ENCODE results near the gene TSPAN16.

TSPAN16 gene, protein sequence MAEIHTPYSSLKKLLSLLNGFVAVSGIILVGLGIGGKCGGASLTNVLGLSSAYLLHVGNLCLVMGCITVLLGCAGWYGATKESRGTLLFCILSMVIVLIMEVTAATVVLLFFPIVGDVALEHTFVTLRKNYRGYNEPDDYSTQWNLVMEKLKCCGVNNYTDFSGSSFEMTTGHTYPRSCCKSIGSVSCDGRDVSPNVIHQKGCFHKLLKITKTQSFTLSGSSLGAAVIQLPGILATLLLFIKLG

DNA sequence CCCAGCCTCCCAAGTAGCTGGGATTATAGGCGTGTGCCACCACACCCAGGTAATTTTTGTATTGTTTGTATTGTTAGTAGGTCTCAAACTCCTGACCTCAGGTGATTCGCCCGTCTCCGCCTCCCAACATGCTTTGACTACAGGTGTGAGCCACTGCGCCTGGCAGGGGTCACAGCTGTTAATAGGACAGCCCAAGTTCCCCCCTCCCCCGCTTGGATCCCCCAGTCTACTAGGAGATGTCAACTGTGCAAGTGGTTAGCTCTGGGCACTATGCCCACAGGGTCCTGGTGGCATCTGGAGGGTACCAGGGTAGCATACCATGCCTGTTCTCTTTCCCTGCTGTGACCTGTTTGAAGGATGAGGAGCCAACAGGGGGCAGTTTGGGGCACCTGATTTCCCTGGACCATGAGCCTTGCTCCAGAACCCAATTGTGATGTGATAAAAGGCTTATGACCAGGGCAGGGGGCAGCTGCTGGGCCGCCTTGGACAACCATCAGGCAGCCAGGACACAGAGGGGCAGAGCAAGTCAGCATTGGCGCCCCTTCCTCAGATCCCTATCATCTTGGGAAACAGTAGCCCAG is at the start of gene TSPAN16:
TSS of gene TSPAN16 (plus strand) at position 496 of the 581 bp plus-strand sequence. CDS start 138 bp downstream, outside the sequence.
- DNase-seq, result no peak

DNA sequence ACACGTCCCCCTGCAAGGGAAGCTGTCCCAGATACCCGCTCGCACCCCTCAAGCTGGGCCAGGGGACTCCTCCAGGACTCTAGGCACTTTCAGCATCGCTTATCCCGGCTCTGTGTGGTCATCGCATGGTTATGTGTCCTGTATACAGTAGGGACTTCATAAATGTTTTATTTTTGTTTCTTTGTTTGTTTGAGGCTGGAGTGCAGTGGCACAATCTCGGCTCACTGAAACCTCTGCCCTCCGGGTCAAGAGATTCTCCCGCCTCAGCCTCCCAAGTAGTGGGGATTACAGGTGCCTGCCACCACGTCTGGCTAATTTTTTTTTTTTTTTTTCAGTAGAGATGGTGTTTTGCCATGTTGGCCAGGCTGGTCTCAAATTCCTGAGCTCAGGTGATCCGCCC is 49.0 kb upstream of the TSPAN16 start:
- DNase-seq, result no peak

DNA sequence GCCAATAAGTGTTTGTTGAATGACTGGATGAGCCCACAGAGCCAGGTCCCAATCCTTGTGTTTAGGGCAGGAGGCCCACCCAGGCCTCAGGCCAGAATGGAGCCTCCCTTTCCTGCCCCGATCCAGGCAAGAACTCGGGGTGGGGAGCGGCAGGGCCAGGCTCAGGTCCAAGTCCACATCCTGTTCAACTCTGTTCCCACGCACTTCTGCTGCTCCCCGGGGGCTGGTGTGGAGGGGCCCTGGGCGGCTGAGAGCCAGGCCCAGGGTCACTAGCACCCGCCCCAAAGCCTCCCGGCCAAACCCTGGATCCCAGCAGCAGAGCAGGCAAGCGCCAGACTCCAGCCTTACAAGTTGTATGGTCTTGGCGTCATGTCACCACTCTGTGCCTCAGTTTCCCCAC is 48.6 kb upstream of the TSPAN16 start:
- no peak for DNase-seq

DNA sequence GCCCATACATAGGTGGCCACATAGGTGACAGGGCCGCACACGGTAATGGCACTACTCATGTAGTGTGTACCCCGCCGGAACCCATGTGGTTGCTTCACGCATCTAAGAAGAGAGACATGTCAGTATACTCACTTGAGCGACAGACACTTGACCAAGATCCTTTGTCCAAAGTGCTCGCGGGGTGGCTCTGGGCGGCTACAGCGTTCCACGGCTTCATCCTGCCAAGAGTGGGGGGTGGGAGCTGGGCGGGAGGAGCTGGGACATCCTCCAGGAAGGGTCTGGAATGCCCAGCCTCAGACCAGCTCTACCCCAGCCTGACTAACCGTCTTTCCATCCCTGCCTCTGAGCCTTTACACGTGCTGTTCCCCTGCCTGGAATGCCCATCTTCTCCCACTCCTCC is 48.0 kb upstream of the TSPAN16 start:
- DNase-seq, result no peak

DNA sequence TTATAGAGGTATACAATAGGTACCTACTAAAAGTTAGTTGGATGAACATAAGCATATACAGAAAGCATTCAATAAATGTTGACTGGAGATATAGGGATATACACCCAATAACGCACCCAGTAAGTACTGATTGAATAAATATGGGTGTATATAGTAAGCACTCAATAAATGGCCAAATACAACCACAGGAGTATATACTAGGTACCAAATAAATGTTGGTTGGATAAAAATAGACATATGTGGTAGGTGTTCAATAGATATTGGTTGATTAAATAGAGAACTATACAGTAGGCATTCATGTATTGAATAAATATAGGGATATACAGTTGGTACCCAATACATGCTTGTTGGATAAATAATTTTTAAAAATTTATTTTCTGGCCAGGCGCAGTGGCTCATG is 47.1 kb upstream of the TSPAN16 start:
- no peak for DNase-seq

DNA sequence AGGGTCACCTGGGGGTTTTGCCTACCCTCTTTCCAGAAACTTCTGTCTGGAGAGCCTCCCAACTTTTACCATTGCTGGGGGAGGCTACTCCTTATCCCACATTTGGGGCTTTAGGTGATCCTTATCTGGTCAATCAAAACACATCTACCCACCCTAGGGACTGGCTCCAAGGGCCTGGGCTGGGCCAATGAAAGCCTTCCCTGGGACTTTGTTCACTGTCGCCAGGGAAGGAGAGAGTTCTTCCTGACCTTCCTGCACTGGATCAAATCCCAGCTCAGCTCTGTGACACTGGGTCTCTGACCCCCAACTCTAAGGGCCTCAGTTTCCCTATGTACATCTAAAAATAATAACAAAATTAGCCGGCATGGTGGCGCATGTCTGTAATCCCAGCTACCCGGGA is 44.7 kb upstream of the TSPAN16 start:
- DNase-seq, result no peak

DNA sequence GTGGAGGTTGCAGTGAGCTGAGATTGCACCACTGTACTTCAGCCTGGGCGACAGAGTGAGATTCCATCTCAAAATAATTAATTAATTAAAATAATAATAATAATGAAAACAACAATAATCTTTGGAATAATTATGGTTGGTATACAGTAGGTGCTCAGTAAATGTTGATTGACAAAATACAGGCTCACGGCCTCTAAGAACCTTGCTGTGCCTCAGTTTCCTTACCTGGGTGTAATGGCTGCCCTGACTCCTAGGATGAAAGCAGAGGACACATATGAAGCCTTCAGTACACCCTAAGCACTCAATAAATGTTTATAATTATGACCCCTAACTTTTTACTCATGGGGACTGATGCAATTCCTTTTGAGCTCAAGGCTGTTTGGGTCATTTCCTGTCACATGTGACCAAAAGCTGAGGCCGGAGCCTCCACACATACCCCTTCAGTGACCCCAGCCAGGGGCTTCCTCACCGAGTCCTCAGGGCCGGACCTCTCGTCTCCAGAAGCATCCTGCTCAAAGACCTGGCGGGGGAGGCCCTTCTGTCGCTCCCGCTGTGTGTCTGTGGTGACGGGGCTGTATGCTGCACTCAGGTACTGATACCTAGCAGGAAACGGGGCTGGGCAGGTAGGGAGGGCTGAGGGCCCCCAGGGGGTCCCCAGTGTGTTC is 44.2 kb upstream of the TSPAN16 start:
- no peak for DNase-seq

DNA sequence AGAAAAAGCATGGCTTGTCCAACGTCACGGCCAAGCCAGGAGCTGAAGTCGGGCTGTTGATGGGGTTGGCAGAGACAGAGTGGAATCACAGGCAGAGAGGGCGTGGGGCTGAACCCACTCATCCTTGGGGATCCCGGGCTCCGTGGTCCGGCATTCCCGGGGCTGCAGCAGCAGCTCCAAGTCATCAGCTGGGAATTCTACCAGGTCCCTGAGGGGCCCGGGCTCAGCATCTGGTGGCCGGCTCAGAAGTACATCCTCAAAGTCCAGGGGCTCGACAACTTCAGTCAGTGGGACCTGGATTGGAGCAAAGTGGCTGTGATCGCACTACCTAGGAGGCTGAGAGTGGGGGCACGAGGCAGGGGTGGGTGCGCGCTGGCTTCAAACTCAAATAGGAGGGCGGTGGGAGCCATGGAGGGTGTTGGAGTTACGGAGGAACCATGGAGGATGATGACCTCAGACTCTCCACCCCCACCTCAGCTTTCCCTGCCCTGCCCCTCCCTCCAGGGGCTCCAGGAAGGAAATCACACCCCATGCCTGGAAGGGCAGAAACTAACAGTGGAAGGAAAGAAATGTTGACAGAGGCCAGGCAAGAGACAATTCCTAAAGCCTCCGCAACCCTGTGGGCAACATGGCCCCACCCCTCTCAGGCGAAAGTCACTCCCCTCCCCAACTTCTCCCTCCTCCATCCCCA is 43.1 kb upstream of the TSPAN16 start:
- DNase-seq, result no peak

DNA sequence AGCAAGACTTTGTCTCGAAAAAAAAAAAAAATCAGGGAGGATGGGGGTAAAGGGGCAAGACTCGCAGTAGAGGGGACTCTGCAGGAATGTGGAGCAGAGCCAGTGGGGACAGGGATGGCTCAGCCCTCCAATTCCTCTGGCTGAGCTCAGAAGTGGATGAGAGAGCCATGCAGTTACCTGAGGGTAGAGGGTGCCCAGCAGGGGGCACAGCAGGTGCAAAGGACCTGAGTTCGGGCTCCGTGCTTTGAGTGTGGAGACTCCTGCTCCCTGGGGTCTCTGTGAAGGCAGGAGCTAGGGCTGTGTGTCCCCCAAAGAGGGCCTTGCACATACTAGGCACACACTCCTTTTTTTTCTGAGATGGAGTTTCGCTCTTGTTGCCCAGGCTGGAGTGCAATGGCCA is 41.3 kb upstream of the TSPAN16 start:
- no peak for DNase-seq

DNA sequence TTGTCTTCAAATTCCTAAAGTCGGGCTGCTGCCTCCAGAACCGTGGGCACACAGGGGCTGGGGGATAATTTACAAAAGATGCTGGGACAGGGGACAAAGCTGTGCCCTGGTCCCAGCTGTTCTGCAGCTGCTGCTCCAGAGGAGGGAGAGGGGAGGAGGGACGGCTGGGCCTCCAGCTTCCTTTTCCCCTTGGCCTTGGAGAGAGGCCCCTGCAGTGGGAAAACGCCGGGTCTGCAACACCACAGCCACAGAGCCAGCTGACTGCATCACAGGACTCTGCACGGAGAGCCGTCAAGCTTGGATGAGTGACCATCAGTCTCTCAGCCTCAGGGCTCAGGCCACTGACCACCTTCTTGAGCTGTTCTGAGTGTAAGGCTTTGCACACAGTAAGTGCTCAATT is 39.8 kb upstream of the TSPAN16 start:
- DNase-seq, result no peak

DNA sequence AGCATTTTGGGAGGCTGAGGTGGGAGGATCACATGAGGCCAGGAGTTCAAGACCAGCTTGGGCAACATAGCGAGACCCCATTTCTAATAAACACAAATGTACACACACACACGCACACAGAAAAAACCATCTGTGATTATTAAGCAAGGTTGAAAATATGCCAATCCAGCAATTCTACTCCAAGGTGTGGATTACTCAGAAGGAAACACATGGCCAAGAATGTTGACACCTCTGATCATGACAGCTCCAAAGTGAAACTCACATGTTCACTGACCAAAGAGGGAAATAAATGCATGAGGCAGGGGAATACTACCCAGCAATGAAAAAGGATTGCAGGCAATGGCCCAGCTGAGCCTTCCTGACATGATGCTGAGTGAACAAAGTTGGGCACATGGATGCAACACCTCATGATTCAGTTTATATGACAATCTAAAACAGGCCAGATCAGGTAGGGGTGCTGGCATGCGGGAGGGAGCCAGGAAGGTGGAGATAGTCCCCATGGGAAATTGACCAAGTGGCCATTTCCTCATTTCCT is 38.0 kb upstream of the TSPAN16 start:
- no peak for DNase-seq

DNA sequence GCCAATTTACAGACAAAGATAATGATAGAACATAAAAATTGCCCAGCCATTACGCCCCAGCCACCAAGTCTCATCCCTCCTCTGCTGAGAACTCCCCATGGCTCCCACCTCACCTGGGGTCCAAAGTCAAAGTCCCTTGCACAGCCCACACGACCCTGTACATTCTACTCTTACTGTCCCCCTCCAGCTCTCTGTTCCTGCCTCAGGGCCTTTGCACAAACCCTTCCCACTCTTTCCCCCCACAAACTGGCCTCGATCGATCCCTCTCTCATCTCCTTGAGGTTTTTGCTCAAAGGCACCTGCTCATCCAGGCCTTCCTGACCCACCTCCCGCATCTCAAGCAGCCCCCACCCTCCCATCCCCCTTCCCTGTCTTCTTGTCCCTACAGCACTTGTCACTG is 35.0 kb upstream of the TSPAN16 start:
- no peak for DNase-seq

DNA sequence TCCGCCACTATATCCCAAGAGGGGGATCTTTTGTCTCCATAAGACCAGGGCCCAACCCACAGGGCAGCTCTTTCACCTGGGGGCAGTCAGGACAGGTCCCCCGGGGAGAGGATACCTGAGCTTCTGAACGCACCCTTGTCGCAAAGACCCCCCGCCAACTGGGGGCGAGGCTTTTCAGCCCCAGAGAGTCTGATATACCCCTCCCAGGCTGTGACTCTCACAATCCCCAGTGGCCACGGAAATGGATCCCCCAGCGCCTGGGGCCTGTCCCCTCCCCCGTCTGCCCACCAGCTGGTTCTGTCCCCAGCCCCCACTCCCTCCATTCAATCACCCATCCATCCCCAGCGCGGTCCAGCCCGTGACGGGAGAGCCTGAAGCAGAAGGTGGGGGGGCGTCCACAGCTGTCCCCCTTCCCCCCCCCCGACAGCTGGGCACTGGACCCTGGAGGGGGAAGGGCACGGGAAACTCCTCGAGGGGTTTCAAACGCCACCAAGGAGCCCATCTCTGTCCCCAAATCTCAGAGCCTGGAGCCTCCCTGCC is 34.5 kb upstream of the TSPAN16 start:
- DNase-seq, result no peak

DNA sequence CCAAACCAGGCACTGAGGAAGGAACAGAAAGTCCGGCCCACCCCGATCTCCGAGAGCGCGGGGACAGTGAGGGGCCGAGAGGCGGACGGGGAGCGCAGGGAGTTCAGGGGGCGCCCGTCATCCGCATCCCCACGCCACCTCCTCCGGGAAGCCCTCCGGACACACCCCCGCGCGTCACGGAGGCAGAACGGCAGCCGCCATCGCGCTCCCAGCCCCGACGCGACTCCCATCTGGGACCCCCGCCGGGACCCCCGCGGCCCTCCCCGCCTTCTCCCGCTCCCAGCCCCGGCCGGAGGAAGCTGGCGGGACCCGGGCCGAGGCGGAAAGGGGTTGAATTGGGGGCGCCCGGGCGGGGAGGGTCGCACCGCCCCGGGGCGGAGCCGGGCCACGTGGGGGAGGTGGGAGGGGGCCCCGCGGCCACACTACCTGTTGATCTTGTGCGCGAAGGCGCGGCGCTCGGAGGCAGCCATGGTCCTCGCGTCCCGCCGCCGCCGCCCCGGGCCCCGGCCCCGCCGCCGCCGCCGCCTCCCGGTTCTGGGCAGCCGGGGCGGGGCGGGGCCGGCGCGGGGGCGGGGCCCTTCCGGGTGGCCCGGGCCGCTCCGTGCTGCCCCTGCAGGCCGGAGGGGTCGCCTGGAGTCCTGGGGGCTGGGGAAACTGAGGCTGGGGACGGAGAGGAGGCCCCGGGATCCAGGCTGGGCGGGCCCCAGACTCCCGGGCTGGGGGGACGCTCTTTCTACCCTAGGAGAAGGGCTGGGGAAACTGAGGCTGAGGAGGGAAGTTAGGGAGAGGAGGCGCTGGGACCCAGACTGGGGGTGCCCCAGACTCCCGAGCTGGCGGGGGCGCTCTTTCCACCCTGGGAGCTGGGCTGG is 33.8 kb upstream of the TSPAN16 start, which contains the start of gene DOCK6:
TSS of gene DOCK6 (minus strand) at position 554 of the 869 bp plus-strand sequence. CDS start at position 470, 84 bp downstream.
- no peak for DNase-seq

DNA sequence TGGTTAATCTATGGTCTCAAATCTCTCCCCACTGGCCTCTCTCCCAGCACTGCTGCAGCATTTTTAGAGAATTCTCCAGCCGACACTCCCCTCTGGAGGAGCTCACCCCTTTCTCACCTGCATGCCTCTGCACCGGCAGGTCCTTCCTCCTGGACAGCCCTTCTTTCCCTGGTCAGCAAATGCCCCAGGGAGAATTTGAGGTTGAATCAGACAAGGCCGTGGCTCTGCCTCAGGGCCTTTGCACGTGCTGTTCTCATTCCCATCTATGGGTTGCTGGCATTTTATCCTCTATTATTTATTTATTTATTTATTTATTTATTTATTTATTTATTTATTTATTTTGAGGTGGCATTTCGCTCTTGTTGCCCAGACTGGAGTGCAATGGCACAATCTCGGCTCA is 32.2 kb upstream of the TSPAN16 start:
- DNase-seq, result no peak

DNA sequence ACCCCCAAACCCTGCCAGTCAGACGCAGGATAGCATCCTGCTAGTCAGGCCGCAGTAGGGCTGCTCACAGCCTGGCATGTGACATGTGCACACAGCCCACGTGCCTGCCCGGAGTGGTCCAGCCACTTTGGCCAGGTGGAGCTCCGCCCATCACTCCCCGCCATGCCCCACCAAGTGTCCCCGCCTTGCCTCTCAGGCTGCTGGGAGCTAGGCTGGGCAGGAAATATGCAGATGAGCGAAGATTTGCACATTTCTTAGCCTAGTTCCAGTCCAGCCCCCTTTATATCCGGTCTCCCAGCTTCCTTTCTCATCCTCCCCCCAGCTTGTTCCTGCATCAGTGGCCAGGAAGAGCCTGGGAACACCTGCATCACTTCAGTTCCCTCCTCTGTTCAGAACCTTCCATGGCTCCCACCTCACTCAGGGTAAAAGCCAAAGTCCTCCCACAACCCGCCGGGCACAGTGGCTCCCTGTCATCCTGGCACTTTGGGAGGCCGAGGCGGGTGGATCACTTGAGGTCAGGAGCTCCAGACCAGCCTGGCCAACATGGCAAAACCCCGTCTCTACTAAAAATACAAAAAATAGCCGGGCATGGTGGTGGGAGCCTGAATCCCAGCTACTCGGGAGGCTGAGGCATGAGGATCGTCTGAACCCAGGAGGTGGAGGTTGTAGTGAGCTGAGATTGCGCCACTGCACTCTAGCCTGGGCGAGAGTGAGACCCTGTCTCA is 31.3 kb upstream of the TSPAN16 start:
- no peak for DNase-seq

DNA sequence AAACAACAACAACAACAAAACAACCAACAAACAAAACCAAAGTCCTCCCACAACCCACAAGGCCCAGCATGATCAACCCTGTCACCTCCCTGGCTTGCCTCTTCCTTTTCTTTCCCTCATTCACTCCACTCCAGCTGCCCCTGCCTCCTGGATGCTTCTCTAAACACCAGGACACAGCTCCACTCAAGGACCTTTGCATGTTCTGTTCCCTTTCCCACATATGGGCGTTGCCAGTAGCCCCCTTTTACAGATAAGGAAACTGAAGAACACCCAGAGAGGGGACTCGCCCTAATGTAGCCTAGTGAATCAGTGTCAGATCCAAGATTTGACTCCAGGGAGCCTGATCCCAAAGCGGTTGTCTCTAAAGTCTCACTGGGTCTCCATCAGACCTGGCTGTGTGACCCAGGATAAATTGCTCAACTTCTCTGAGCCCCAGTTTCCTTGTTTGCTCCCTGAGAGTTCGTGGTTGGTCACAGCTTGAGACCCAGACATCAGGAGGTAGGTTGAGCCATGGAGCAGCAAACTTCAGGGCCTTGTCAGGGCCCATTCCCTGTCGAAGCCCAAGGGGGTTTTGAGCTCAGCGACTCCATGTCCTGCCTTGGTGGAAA is 30.7 kb upstream of the TSPAN16 start:
- DNase-seq, result no peak

DNA sequence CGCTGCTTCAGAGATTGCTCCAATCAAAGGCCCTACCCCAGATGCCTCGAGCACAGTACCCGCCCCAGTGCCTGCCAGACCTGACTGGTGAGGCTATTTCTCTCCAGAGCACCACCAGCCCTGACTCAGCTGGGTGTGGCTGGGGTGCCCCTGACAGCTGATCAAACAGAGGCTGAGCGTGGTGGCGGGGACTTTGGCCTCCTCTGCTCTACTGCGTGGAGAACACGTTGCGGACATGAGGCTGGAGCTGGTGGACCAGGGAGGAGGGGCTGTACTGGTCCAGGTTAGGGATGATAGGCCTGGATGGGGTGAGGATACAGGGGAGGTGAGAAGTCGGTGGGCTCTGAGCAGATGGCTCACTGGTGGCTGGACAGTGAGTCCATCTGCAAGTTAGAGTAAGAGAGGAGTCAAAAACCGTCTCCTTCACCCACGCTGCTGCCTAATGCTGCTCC is 30.1 kb upstream of the TSPAN16 start:
- DNase-seq, result no peak

DNA sequence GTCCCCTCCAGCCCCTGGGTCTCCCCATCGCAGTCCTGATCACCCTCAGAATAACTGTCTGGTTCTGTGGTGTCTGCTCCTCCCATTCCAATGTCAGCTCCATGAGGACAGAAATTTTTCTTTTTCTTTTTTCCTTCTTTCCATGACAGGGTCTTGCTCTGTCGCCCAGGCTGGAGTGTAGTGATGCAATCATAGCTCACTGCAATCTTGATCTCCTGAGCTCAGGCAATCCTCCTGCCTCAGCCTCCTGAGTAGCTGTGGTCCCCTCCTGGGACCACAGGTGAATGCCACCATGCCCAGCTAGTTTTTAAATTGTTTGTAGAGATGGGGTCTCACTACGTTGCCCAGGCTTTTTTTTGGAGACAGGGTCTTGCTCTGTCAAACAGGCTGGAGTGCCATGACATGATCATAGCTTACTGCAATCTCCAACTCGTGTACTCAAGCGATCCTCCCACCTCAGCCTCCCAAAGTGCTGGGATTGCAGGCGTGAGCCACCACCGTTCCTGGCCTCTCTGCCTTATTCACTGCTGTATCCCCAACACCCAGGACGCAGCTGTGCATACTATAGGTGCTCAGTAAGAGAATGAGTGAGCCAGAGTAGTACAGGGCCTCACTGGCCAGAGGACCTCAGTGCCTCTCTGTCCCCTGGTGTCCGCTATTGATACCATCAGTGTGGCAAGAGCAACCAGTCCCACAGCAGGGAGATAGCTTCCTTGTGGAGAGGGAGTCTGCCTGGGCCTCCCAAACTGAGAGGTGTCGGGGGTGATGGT is 28.5 kb upstream of the TSPAN16 start:
- DNase-seq, result no peak

DNA sequence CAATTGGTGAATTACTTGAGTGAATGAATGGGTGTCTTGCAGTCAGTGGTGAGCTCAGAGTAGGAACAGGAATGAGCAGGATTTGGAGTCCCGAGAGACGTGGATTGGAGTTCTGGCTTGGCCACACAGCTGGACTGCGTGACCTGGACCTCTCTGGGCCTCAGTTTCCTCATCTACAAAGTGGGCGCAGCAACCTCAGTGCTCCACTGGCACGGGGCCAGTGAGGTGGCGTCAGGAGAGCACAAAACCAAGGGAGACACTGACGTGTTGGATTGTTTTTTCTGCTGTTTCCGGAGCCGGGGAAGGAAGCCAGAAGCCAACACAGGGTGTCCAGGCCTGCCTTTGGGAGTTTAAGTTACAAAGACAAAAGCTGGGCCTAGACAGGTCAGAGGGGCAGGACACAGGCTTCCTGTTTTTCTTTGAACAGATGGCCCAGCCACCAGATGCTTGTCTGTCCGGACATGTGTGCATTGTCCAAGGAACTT is 27.1 kb upstream of the TSPAN16 start:
- no peak for DNase-seq

Data from NCI-H2171 (cell line).